HG03135 (cell line): Measurements from ENCODE around the gene CTAG1A.
"Not testable (repeated sequence)": the region's sequence is repeated elsewhere in the genome, so short reads cannot be mapped to it uniquely, and the experiment has no call there.

Experiments used
- ATAC-seq: cut with Tn5 transposase; IDR thresholded peaks from one replicate; pipeline ENCODE4 v1.9.1; 2021; ENCODE audit warnings: mild to moderate bottlenecking, moderate library complexity; ENCODE audit not compliant: unreplicated experiment

CTAG1A gene

GRCh38 chrX:154570361-154570760, 14.6 kb upstream of the CTAG1A start:
- not testable (repeated sequence) for ATAC-seq

DNA sequence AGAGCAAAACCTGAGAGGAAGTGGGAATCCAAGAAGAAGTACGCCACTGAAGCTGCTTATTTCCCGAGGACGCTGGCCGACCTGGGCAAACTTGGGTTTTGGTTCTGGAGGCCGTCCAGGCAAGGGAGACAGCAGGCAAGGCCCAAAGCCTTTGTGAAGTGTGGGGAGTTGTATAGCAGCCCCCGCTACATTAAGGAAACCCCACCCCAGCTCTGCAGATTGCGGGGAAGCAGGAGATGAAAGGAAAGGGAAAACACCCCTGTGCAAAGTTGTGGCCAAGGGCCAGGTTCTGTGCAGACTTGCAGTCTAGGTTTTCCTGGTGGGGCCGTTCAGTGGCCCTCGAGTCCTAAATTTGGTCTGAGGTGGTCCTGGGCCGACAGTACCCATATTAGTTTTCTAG, 11.9 kb upstream of the CTAG1A start:
- not testable (repeated sequence) for ATAC-seq

GRCh38 chrX:154575076-154575475, 9.9 kb upstream of the CTAG1A start:
- not testable (repeated sequence) for ATAC-seq

DNA sequence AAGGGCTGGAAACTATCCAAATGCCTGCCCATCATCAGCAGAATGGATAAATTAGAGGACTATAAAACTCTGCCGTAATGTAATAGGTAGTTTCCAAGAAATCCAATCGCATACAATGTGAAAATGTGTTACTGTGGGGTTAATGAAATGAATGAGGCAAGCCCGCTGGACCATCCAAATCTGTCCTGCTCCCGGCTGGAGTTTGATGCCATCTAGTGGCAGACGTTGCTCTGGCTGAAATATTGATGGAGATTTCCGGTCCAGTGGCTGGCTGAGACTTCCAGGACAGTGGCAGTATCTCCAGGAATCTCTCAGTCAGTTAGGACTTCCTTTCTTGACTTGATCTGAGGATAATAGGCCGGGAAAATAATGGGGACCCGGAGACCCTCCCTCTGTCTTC, 1.9 kb upstream of the CTAG1A start:
- not testable (repeated sequence) for ATAC-seq

DNA sequence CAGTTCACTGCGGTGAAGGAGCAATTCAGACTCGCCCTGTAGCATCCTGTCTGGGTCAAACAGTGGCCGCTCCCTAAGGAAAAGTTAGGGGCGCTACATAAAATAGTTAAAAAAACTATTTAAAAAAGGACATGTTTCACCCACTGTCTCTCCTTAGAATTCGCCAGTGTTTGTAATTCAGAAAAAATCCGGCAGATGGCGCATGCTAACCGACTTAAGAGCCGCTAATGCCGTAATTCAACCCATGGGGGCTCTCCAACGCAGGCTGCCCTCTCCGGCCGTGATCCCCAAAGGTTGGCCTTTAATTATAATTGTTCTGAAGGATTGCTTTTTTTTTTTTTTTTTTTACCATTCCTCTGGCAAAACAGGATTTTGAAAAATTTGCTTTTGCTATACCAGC, 5.5 kb downstream of the CTAG1A start:
- ATAC-seq: not testable (repeated sequence)

GRCh38 chrX:154592505-154592904, 7.6 kb downstream of the CTAG1A start:
- no peak for ATAC-seq

- no peak for ATAC-seq
Measured at GRCh38 chrX:154593201-154593600, 8.3 kb downstream of the CTAG1A start.

DNA sequence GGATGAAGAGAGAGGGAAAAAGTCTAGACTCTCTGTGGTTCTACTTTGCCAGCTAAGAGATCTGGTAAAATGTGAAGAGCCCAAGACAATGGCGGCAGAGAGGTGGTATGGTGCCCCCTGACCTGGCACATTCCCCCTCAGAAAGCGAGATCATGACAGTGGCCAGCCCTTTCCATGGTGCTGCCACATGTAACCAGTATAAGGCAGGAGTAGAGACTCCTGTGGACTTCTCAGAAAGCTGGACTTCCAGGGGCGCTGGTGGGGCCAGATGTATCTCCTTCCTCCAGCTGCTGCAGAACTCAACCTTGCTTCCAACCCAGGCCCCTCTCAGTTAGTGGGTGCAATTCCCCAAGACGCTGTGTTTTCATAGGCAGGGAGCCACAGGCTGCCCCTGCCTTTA, 9.6 kb downstream of the CTAG1A start:
- ATAC-seq: no peak

GRCh38 chrX:154595559-154596249, 10.8 kb downstream of the CTAG1A start:
- ATAC-seq: no peak

DNA sequence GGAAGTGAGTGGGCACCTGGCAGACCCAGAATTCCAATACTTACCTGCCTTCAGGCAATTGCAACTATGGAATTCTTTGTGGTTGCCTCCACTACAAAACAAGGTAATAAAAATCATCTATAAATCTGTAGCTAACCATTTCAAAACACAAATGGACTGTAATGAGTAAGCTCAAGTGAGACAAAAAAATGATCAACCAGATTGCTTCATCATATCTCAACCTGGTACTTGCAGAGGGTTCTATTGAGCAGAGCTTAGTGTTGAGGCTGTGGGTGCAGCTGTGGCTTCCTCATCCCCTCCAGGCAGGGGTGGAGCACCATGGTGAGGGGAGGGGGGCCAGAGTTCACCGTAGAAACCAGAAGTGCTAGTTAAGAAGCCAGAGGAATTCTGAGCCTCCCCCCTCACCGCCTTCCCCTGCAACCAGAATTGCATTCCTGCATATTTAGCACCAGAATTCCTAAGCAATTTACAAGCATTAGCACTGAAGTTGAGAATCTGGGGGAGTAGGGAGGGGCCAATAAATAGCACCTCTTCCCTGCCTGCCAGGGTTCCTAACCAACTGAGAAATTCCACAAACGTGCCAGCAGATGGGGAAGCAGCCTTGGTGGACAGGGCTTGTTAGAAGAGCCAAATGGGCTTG, 11.5 kb downstream of the CTAG1A start:
- no peak for ATAC-seq

DNA sequence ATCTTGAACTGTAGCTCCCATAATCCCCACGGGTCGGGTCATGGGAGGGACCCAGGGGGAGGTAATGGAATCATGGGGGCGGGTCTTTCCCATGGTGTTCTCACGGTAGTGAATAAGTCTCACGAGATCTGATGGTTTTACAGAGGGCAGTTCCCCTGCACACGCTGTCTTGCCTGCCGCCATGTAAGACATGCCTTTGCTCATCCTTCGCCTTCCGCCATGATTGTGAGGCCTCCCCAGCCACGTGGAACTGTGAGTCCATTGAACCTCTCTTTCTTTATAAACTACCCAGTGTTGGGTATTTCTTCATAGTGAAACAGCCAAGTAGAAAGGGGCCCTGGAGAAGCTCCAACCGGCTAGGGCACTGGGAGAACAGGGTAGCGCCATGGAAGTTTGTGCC, 12.3 kb downstream of the CTAG1A start:
- no peak for ATAC-seq

DNA sequence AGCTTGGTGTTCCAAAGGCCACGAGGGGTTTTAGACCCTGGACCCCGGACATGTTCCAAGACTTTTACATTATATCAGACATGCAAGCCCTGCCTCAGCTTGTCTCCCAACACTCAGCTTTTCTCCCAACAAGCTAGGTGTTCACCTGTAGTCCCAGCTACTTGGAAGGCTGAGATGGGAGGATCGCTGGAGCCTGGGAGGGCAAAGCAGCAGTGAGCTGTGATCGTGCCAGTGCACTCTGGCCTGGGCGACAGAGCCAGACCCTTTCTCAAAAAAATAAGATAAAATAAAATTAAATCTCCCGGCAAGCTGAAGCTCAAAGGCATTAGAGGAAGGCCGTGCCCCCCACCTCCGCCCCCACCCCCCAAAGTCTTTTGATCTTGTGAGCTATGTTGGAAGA, 13.7 kb downstream of the CTAG1A start:
- ATAC-seq: no peak

DNA sequence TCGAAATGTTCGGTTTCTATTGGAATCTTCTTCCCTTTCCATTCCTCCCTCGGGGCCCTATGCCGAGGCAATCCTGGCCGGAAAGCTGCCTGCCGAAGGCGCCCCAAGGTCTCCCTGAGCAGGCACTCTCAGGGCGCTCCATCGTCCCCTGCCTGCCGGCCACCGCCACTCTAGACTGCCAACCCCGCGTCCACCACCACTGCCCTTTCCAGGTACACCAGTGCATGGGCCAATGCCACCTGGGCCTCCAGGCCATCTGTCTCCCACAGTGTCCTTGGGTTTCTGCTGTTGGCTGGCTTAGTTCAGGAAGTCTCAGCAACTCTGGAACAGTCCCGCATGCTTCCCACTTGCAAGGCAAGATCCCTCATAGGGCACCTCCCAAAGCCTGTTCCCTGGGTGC, 14.6 kb downstream of the CTAG1A start:
- no peak for ATAC-seq

GRCh38 chrX:154600759-154601374, 15.9 kb downstream of the CTAG1A start:
- no peak for ATAC-seq

- ATAC-seq: no peak
Measured at GRCh38 chrX:154602226-154602625, 17.3 kb downstream of the CTAG1A start.

DNA sequence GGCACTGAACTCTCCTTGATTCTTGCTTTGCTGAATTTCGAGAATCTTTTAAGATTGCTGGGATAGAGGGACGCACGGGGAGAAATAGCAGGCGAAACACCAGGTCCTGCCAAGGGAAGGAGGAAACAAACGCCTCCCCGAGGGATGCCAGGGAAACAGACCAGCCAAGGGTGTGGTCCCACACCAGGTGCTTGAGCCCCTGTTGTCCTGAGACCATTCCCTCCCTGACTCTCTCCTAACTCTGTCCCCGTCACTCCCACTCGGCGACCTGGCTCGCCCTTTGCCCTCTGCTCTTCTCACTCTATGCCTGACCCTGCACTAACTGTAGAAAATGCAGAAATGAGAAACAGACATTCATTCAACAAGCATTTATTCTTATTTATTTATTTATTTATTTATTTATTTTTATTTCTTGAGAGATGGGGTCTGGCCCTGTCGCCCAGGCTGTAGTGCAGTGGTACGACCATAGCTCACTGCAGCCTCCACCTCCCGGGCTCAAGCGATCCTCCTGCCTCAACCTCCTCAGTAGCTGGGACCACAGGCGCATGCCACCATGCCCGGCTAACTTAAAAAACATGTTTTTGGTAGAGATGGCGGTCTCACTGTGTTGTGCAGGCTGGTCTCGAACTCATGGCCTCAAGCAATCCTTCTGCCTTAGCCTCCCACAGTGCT, 18.0 kb downstream of the CTAG1A start:
- no peak for ATAC-seq

DNA sequence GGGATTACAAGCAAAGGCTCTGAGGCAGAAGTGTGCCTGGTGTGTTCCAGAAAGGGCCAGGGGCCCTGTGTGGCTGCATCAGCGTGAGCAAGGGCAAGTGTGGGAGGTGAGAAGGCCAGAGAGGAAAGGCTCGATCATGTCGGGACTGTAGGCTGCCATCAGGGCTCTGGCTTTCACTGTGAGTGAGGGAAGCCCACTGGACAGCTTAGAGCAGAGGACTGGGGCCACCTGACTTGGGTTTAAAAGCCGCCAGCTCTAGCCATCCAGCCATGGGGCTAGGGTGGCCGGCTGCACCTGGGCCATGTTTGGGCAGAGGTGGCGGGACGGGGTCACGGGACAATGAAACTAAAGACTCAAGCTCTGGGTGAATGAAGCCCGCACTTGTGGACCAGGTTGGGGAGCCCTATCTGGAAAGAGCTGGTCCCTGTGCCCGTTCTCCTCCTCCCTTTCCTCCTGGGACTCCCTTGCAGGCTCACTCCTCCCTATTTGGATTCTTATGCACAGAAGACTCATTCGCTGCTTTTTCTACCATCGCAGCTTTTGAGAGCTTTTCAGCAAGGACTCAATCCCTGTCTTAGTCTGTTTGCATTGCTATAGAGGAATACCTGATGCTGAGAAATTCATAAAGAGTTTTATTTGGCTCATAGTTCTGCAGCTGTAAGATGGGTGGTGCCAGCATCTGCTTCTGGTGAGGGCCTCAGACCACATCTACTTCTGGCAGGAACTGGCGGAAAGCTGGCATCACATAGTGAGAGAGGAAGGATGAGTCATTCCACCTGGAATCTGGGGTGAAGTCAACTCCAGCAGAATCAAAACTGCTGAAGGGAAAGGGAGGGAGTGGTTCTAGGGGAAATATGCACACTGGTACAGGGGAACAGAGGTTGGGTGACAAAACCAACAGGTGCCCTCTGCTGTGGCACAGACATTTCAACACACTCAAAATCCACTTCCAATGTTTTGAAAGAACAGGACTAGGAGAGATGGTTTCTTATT, 18.8 kb downstream of the CTAG1A start:
- no peak for ATAC-seq

DNA sequence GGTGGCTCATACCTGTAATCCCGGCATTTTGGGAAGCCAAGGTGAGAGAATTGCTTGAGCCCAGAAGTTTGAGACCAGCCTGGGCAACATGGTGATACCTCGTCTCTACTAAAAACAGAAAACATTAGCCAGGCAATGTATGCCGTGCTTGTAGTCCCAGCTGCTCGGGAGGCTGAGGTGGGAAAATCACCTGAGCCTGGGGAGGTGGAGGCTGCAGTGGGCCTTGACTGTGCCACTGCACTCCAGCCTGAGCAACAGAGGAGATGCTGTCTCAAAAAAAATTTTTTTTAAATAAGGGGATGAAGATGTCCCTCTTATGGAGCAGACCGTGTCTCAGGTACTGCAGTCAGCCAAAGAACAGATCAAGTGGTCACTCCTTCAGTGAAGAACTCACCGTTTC, 20.6 kb downstream of the CTAG1A start:
- ATAC-seq: no peak

- ATAC-seq: no peak
Measured at GRCh38 chrX:154607370-154607769, 22.4 kb downstream of the CTAG1A start.

- not testable (repeated sequence) for ATAC-seq
Measured at GRCh38 chrX:154607976-154608375, 23.0 kb downstream of the CTAG1A start.
